Lung microvascular endothelial cell (primary cell): ENCODE data around the gene ABI3. TPM values are rescaled to one million over a fixed set of nuclear protein-coding genes. Genes with fewer than 3 reads are reported as not detected.
"Not testable (repeated sequence)": the region's sequence is repeated elsewhere in the genome, so short reads cannot be mapped to it uniquely, and the experiment has no call there.

Experiments used
- DNase-seq, 2 donors: peaks; one replicate each; pipeline versions ENCODE4 v3.0.0 to v3.0.0-alpha.2; 2010; ENCODE audit warnings: low read depth in 2 of 2
- total RNA-seq: library from RNA; depleted of rRNA; stranded (reverse); fragments of >200 nt; gene quantifications from 2 replicates; pipeline ENCODE4 v1.2.1, GENCODE V29; 2014

ABI3 gene, protein sequence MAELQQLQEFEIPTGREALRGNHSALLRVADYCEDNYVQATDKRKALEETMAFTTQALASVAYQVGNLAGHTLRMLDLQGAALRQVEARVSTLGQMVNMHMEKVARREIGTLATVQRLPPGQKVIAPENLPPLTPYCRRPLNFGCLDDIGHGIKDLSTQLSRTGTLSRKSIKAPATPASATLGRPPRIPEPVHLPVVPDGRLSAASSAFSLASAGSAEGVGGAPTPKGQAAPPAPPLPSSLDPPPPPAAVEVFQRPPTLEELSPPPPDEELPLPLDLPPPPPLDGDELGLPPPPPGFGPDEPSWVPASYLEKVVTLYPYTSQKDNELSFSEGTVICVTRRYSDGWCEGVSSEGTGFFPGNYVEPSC
- total RNA-seq: 6.0 and 14.4 TPM in 2 replicates

DNA sequence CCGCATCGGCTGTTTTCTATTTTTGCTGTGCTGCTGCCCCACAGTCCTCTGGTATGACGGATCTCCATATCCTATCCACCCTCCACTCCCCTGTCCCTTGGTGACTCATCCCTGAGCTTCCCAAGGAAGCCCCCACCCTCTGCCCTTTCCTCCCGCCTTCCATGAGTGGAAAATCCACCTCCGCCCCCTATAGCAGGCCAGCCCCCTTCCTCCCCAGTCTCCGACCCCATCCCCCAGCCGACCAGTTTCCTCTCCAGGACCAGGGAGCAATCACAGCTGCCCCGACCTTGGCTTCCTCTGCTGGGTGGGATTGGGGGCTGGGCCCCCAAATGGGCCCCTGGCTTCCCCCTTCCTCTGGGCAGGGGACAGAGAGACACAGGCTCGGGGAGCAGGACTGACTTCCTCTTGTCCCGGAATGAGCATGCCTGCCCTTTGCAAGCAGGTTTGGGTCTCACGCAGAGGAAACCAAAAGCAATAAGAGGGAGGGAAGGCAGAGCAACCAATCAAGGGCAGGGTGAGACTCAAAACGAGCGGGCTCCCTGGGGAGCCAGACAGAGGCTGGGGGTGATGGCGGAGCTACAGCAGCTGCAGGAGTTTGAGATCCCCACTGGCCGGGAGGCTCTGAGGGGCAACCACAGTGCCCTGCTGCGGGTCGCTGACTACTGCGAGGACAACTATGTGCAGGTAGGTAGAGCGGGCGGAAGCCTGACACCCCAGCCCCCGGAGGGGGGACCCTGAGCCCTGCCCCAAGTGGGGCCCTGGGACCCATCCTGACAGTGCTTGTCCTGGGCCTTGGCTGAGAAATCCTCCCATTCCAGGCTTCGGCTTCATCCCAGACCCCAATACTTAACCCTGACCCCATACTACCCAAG lies at the start of gene ABI3, which contains the start of gene GNGT2:
Gene ABI3 (plus strand): TSS at position 550 of the 872 bp plus-strand sequence. CDS start 18 bp downstream, at position 568.
Gene GNGT2 (minus strand): TSS at position 417 of the 872 bp plus-strand sequence. CDS start 3,152 bp downstream, outside the sequence.
- DNase-seq: peak; percentile 90 to 91

DNA sequence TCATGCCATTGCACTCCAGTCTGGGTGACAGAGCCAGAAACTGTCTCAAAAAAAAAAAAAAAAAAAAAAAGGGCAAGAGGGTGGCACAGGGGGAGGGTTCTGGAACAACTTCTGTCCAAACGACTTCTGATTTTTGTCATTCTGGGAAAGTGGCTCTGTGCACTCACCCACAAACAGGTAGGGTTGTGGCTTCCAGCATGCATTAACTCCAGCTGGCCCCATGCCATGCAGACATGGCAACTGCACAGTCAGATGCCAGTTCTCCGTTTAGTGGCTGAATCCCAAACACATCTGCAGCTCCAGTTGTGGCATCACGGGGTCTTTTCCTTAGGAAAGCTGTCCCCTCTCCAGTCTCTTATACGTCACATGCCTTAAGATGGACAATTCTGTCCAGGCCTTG lies 47.6 kb upstream of the ABI3 start:
- DNase-seq: no peak

DNA sequence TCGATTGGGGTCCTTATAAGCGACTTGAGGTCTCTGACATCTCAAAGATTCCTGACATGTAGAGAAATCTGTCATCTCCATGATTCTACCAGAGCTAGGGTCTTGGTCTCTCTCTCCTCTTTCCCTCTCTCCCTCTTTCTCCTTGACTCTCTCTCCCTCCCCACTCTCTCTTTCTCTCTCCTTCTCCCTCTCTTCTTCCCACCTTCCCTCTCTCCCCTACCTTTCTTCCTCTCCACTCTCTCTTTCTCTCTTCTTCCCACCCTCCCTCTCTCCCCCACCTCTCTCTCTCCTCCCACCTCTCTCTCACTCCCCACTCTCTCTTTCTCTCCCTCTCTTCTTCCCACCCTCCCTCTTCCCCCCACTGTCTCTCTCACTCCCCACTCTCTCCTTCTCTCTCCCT lies 45.4 kb upstream of the ABI3 start:
- no peak for DNase-seq

DNA sequence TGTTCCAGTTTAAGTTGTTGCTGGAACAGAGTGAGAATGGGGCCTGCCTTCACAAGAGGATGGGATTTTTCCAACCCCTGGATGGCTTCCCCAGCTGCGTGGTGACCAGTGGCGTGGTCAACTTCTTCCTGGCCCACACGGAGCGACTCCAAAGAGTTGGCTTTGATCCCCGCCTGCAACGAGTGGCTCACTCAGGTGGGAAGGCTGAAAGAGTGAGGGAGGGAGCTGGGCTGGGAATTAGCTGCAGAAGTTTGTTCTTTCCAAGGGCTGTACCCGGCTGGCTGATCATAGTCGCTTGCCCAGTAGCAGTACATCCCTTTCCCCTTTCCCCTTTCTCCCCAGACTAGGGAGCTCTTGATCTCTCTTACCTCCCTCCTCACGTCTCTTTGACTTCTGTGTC lies 41.8 kb upstream of the ABI3 start:
- no peak for DNase-seq

DNA sequence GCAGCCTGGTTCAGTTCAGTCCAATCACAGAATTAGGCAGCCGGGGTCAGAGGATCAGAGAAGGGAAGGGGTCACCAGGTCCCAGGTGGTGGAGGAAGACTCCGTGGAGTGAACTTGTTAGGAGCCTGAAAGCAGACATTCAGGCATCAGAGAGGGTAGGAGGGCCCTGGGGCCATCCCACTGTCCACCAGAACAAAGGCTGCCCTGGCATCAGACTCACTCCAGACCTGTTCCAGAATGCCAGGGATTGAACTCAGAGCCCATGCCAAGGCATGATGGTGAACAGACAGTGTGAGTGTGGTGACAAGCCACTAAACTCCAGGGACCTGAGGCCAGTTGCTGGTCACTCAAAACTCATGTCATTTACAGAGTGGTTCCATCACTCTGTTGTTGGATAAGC lies 40.3 kb upstream of the ABI3 start:
- DNase-seq: no peak

DNA sequence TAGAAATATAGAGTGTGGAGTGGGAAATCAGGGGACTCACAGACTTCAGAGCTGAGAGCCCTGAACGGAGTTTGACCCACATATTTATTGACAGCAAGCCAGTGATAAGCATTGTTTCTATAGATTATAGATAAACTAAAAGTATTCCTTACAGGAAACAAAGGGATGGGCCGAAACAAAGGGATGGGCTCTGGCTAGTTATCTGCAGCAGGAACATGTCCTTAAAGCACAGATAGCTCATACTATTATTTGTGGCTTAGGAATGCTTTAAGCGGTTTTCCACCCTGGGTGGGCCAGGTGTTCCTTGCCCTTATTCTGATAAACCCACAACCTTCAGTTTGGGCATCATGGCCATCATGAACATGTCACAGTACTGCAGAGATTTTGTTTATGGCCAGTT lies 39.8 kb upstream of the ABI3 start:
- DNase-seq: not testable (repeated sequence)

DNA sequence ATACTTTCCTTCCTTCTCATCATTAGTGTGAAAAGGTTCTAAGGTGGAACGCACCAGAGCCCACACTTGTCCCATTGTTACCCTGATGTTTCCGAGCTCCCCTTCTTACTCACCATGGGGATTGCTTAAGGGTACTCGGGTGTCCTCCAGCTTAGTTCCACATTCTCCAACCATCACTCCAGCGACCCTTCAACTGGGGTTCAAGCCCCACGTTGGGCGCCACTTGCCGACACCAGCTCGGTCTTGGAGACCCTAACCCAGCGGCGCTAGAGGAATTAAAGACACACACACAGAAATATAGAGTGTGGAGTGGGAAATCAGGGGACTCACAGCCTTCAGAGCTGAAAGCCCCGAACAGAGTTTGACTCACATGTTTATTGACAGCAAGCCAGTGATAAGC lies 34.5 kb upstream of the ABI3 start:
- DNase-seq: not testable (repeated sequence)

DNA sequence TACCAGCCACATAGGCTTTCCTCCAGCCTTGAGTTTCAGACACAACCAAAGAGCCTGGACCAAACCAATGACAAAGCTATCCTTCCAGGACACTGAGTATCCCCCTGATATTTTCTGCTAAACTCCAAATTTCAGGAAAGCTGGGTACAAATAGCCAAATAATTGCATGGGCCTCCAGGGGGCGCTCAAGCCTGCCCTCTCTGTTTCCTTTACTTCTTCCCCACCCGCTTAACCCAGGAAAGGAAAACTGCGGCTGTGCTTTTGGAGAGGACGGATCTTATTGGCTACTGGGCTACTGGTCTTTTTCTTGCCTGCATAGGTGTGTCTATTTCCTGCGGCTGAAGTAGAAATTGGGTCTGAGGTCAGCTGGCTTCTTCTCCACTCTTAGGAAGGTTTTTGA lies 30.2 kb upstream of the ABI3 start:
- peak; percentile 68 to 73 for DNase-seq

DNA sequence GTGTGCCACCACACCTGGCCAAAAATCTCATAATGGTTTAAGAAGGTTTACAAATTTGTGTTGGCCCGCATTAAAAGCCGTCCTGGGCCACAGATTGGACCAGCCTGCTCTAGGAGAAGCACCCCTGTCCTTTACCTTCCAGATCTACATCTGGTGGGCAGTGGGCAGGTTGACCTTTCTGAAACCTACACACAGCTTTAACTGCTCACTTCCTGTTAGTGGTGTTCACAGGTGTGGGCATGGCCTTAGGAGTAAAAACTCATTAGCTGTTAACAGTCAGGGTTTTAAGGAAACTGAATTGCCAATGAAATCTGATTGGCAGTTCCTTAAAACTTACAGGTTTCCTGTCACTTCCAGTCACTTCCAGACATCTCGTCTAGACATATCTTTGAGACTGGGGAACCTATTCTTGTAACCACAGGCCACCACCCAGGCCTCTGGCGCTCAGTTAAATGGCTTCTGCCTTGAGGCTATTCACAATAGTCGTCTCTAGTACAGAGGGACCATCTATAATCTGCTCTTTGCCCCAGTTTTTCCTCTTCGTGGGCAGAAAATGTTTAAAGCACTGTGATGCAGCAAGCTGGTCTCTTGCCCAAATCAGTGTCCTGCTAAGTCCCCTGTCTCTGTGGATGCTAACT lies 29.4 kb upstream of the ABI3 start:
- no peak for DNase-seq

DNA sequence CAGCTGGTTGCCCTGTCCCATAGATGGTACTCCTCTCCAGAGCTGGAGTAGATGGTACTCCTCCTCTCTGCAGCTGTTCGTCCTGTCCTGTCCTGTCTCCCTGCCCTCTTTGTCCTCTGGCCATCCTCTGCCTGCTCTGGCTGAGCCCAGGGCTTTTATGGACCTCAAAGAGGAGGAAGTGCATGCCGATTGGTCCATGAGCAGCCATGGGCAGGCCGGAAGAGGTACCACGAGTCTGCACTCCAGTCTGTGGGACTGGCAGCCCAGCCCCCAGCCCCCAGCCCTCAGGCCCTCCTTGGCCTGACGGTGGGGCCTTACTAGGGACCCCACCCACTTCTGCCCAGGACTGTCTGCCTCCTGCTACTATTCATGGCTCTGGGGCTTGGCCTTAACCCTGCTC lies 27.2 kb upstream of the ABI3 start:
- DNase-seq: no peak

DNA sequence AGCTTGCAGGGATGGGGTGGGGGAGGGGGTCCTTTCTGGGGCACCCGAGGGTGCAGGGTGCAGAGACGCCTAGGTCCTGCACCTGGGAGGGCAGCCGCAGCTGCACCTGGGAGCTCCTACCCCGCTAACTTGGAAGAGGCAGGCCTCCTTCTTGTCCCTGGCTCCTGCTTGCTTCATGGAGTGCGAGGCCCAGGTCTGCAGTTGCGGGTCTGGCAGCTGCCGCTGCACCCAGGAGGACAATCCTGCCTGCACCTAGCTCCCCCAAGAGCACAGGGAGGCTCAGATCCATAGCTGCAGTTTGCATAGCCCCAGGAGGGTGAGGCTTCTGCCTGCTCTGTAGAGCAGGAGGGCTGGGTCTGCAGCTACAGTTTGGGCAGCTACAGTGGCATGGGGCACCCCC lies 26.7 kb upstream of the ABI3 start:
- DNase-seq: no peak

DNA sequence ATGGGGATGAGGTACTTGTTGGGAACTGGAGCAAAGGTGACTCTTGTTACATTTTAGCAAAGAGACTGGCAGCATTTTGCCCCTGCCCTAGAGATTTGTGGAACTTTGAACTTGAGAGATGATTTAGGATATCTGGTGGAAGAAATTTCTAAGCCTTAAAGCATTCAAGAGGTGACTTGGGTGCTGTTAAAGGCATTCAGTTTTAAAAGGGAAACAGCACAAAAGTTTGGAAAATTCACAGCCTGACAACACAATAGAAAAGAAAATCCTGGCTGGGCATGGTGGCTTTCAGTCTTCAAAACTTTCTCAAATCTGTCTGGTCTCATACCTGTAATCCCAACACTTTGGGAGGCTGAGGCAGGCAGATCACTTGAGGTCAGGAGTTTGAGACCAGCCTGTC lies 26.0 kb upstream of the ABI3 start:
- not testable (repeated sequence) for DNase-seq

DNA sequence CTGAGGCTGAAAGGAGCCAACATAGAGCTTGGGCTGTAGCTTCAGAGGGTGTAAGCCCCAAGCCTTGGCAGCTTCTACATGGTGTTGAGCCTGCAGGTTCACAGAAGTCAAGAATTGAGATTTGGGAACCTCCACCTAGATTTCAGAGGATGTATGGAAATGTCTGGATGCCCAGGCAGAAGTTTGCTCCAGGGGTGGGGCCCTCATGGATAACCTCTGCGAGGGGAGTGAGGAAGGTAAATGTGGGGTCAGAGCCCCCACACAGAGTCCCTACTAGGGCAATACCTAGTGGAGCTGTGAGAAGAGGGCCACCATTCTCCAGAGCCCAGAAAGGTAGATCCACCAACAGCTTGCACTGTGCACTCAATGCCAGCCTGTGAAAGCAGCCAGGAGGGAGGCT lies 25.1 kb upstream of the ABI3 start:
- not testable (repeated sequence) for DNase-seq

DNA sequence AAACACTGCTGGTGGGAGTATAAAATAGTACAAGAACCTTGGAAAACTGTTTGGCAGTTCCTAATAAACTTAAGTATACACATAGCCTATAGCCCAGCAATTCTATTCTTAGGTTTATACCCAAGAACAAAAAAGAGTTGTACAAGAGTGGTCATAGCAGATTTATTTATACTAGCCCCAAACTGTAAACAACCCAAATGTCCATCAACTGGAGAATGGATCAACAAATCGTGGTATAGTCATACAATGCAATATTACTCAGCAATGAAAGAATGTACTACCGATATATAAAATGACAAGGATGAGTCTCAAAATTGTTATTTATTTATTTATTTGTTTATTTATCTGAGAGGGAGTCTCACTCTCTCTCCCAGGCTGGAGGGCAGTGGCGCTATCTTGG lies 23.2 kb upstream of the ABI3 start:
- no peak for DNase-seq

DNA sequence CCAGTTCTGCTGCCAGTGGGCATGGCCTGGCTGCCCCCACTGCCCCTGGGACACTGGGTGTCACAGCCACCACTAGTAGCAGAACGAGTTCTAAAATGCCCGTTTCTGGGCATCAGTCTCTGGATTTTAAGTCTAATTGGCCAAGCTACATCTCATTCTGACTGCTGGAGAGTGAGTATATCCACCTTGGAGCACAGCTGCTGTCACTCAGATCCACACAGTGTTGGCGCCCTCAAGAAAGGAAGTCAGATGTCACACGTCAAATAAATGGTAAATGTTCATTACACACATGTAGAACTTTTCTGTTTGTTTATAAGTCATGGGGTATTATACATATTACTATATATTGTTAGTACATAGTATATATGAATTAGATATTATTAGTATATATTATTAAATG lies 19.6 kb upstream of the ABI3 start:
- no peak for DNase-seq

DNA sequence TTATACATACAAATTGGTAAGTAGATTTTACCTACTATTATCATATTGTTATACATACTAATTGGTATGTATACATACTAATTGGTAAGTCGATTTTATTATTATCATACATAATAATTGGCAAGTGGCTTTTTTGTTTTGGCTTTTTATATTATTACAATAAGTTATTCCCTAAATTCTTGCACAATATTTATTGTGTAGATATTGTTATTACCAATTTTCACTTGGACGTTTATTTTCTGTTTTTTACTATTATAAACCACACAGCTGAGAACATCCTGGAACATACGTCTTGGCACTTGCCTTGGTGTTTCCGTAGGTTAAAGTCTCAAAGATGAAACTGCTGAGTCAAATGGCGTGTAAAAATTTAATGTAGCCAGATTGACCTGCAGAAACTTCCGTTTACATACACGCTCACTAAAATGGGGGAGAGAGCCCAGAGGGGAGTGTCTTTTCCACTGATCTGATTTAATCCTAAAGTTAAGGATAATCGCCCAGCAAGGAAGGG lies 19.0 kb upstream of the ABI3 start:
- DNase-seq: peak in 1 of 2 donors; percentile 71

DNA sequence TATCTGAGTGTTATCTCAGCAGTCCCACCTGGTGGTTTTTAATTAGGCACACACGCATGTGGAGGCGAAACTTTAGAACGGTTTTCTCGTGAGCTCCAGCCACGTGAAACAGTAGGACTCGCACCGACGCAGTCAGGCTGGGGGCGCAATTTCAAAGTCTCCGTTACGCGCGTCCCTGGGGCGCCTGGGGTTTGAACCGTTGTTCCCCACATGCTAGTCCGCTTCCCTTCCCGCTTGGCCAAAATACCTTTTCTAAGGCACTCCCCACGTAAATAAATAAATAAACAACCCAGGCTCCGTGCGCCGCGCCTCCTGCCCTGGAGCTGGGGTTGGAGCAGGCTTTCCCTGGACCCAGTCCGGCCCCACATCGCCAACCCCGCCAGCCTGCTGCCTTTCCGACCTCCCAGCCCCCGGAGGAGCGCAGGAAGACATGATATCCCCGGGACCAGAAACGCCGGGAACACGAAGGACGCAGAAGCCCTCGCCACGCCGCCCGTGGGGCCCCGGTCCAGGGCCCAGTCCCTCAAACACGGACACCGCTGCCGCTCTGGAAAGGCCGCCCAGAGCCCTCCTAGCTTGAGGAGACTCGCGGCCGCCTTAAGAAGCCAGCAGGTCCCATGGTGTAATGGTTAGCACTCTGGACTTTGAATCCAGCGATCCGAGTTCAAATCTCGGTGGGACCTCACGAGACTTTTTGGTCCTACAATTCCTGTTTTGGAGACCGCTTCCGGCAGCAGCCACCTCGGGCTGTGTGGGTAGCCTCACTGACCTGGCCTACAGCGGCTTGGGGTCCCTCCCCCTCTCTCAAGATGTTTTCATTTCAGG lies 18.4 kb upstream of the ABI3 start:
- peak; percentile 84 to 91 for DNase-seq

DNA sequence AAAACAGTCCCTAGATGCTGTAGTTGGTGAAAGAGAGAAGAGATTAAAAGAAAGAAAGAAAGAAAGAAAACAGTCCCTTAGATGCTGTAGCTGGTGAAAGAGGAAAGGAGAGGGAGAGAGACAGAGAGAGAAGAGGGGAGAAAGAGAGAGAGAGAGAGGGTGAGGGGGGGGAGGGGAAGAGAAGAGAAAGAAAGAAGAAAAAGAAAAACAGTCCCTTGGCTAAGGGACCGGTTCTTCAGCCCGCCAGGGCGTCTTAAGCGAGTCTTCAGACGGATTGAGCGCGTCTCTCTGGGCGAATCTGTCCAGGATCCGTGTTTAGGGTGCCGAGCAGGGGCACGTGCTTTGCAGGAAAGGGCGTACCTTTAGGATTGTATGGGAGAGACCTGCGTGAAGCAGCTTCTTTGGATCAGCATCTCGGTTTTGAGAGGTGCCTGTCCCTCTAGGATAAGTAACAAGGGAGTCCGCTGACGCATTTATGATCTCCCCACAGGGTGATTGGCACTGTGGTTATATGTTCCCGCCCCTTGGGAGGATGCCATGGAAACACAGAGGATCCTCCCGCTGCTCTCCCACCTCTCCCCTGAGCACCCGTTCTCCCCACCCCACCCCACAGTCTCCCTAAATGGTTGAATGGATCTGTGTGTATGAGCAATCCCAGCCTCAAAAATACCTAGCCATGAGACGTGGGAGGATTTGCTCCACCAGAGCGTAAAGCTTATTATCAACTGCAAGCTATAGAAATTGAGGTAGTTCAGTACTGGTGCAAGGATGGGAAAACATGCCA lies 16.8 kb upstream of the ABI3 start:
- DNase-seq: peak; percentile 65 to 67

DNA sequence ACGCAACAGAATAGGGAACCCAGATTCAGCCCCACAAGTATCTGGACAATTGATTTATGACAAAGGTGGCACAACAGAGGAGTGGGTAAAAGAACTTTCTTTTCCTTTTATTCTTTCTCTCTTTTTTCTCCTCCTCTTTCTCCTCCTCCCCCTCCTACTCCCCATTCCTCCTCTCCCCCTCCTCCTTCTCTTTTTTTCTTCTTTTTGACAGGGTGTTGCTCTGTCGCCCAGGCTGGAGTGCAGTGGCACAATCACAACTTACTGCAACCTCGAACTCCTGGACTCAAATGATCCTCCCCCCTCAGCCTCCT lies 16.3 kb upstream of the ABI3 start:
- no peak for DNase-seq

DNA sequence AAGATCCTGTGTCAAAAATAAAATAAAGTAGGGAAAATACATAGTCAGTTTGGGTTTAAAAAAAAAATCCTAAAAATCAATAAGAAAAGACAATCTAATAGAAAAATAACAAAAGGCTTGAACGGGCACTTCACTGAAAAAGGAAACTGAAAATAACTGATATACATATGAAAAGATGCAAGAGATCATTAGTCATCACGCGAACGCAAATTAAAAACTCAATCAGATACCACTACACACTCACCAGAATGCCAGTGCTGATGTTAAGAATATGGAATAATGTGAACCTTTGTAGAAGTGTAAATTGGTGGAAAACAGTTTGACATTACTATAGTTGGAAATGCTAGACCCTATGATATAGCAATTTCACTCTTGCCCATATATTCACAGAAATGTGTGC lies 14.8 kb upstream of the ABI3 start:
- no peak for DNase-seq
